A673 (cell line): ENCODE data around the gene EPN1. TPM values are rescaled to one million over a fixed set of nuclear protein-coding genes. Genes with fewer than 3 reads are reported as not detected.

Source experiments
- BruUV-seq: library from RNA; stranded (reverse); fragments of 400-500 nt; replicated peaks from 2 replicates; lab custom pipeline; 2021; lab: Mats Ljungman, UMichigan
- CTCF ChIA-PET: fragments of 300-600 bp; sonication (Branson Sonifier 250); formaldehyde crosslinking; loops from one replicate; lab custom pipeline; 2022; ENCODE audit warnings: antibody characterized with exemption; lab: Charles Lee
- POLR2A ChIA-PET: fragments of 300-600 bp; sonication (Branson Sonifier 250); formaldehyde crosslinking; loops from one replicate; lab custom pipeline; 2022; ENCODE audit warnings: antibody characterized with exemption; ENCODE audit not compliant: low non-redundant PET; lab: Charles Lee
- DNase-seq: peaks from one replicate; pipeline ENCODE4 v3.0.0-alpha.2; 2015; ENCODE audit warnings: low spot score
- H3K27ac ChIP-seq: fragments of 200-600 bp; sonication (generic); 2 replicates; pipeline ENCODE4 v1.5.1; 2016; ENCODE audit warnings: mixed run types, low read depth, mild to moderate bottlenecking, mixed read lengths, antibody characterized with exemption, low read length; ENCODE audit not compliant: poor library complexity, severe bottlenecking
- H3K27me3 ChIP-seq: fragments of 200-600 bp; sonication (generic); replicated peaks from 2 replicates; pipeline ENCODE4 v1.6.1; 2017; ENCODE audit warnings: mixed run types, low read depth, mild to moderate bottlenecking, mixed read lengths, antibody characterized with exemption, low read length; ENCODE audit not compliant: insufficient read depth, poor library complexity
- H3K36me3 ChIP-seq: fragments of 200-600 bp; sonication (generic); 2 replicates; pipeline ENCODE4 v1.6.1; 2016; ENCODE audit warnings: mixed run types, mild to moderate bottlenecking, mixed read lengths, antibody characterized with exemption, low read length; ENCODE audit not compliant: insufficient read depth, poor library complexity, severe bottlenecking
- H3K4me1 ChIP-seq: fragments of 200-600 bp; sonication (generic); 2 replicates; pipeline ENCODE4 v1.6.1; 2017; ENCODE audit warnings: mixed run types, mild to moderate bottlenecking, mixed read lengths, antibody characterized with exemption, low read length; ENCODE audit not compliant: insufficient read depth, poor library complexity, severe bottlenecking
- H3K4me3 ChIP-seq: fragments of 200-600 bp; sonication (generic); 2 replicates; pipeline ENCODE4 v1.5.1; 2016; ENCODE audit warnings: low read depth, mixed run types, mild to moderate bottlenecking, mixed read lengths, low read length; ENCODE audit not compliant: poor library complexity, severe bottlenecking
- H3K9me3 ChIP-seq: fragments of 200-600 bp; sonication (generic); 2 replicates; pipeline ENCODE4 v1.6.1; 2016; ENCODE audit warnings: mixed run types, low read depth, mild to moderate bottlenecking, mixed read lengths, antibody characterized with exemption, low read length; ENCODE audit not compliant: poor library complexity, severe bottlenecking
- CTCF ChIP-seq: fragments of 300-800, 200-600 bp; sonication (generic); conservative IDR thresholded peaks from 2 replicates; pipeline ENCODE4 v1.5.1; 2017; ENCODE audit warnings: low read depth, mild to moderate bottlenecking, antibody characterized with exemption, low read length, moderate library complexity, mixed read lengths
- EZH2 ChIP-seq: fragments of 200-600 bp; sonication (generic); IDR thresholded peaks from 2 replicates; pipeline ENCODE4 v1.6.1; 2017; ENCODE audit warnings: borderline replicate concordance, low read depth, mild to moderate bottlenecking, mixed read lengths, antibody characterized with exemption, low read length; ENCODE audit not compliant: poor library complexity, severe bottlenecking
- intact Hi-C: fragments of 100-400 bp; cut with micrococcal nuclease; formaldehyde crosslinking; loops from one replicate; pipeline ENCODE4 v1.10.0; 2022; ENCODE audit not compliant: unreplicated experiment
- total RNA-seq: library from RNA; stranded (reverse); gene quantifications from 2 replicates; pipeline ENCODE4 v1.2.3, GENCODE V29; 2021

EPN1 gene
- total RNA-seq, 1 experiment from 2014 or later = 178 TPM

GRCh38 chr19:55699221-55699620, 24.2 kb downstream of the EPN1 start:
- Histone ChIP-seq H3K36me3 (peaks cover 21% of the 10 kb centered on the region), H3K27ac (no peak overlapping the region), H3K4me1 (no peaks in the 10 kb centered on the region), H3K27me3 (no peaks in the 10 kb centered on the region), H3K9me3 (no peaks in the 10 kb centered on the region), H3K4me3 (no peak overlapping the region)
- TF ChIP-seq CTCF = no peak
- no peak for TF ChIP-seq EZH2
- ChIA-PET CTCF (no interaction called here), POLR2A (no interaction called here)
- BruUV-seq = no TSS peak
- intact Hi-C loops = no loop called here
- DNase-seq = no peak

DNA sequence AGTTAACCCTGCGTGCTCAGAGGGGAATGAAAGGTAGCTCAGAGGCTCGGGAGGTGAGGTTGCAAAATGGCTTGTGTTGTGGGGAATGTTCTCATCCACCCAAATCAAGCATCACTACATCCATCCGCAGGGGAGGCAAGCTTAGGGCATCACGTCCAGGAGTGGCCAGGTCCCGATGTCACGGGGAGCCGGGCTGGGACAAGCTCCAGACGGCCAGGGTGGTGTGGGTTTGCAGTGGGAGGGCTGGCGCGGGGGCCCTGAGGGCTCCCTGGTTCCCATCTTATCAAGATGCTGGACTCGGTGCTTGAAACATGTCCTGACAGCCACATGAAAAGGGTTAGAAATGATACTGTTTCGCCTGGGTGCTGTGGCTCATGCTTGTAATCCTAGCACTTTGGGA, 25.8 kb downstream of the EPN1 start:
- no TSS peak for BruUV-seq
- Histone ChIP-seq H3K4me1 (no peaks in the 10 kb centered on the region), H3K36me3 (peaks cover 12% of the 10 kb centered on the region), H3K27ac (no peak overlapping the region), H3K27me3 (no peaks in the 10 kb centered on the region), H3K9me3 (no peaks in the 10 kb centered on the region), H3K4me3 (no peak overlapping the region)
- ChIA-PET CTCF (interaction anchor here (0.7 kb wide), 1 partner anchor 50 kb away, joined by 5 read pairs; no protein-coding TSS in a partner anchor), POLR2A (no interaction called here)
- DNase-seq = no peak
- intact Hi-C loops = no loop called here
- TF ChIP-seq CTCF (no peak), EZH2 (no peak)

- BruUV-seq = no TSS peak
- H3K9me3 ChIP-seq = no peaks in the 10 kb centered on the region
- H3K4me3 ChIP-seq = no peak overlapping the region
- TF ChIP-seq CTCF (no peak), EZH2 (no peak)
- intact Hi-C loops = loop anchor here (2.0 kb wide), 1 partner anchor 107 kb away; no protein-coding TSS in a partner anchor
- no peak for DNase-seq
- ChIA-PET POLR2A (no interaction called here), CTCF (no interaction called here)
- H3K27me3 ChIP-seq = no peaks in the 10 kb centered on the region
- H3K36me3 ChIP-seq = peaks cover 11% of the 10 kb centered on the region
- no peak overlapping the region for H3K27ac ChIP-seq
- H3K4me1 ChIP-seq = no peaks in the 10 kb centered on the region
These were observed 27.2 kb downstream of the EPN1 start for GRCh38 chr19:55702131-55702627.
